IMR-90 (cell line): ENCODE measurements around the gene CDKAL1. TPM values are rescaled to one million over a fixed set of nuclear protein-coding genes. Genes with fewer than 3 reads are reported as not detected.

Source experiments
- ATAC-seq: fragments of 200-7000 bp; cut with Tn5 transposase; 2 replicates; pipeline ENCODE4 v1.9.1; 2020; ENCODE audit warnings: low read depth, mild to moderate bottlenecking, moderate library complexity
- BruUV-seq: library from RNA; stranded (reverse); fragments of 400-500 nt; replicated peaks from 2 replicates; lab custom pipeline; 2021; lab: Mats Ljungman, UMichigan
- CTCF ChIA-PET: fragments of 300-600 bp; formaldehyde crosslinking; extraction: SDS; loops from one replicate; lab custom pipeline; 2021; ENCODE audit warnings: antibody characterized with exemption; lab: Yijun Ruan, JAX
- POLR2A ChIA-PET: fragments of 300-600 bp; sonication (Branson Sonifier 250); formaldehyde crosslinking; loops from one replicate; lab custom pipeline; 2022; ENCODE audit warnings: antibody characterized with exemption; ENCODE audit not compliant: unreplicated experiment; lab: Charles Lee
- DNase-seq: peaks from one replicate; pipeline ENCODE4 v3.0.0; 2013
- H2AFZ ChIP-seq: replicated peaks from 2 replicates; pipeline ENCODE3; 2013; ENCODE audit warnings: low read length, mild to moderate bottlenecking; ENCODE audit not compliant: poor library complexity
- H2AK5ac ChIP-seq: 2 replicates; pipeline ENCODE4 v1.6.1; 2013; ENCODE audit warnings: low read depth, low read length, inconsistent platforms
- H2AK9ac ChIP-seq: replicated peaks from 2 replicates; pipeline ENCODE3; 2013; ENCODE audit warnings: mild to moderate bottlenecking, low read depth, low read length, moderate library complexity; ENCODE audit not compliant: poor library complexity
- H2BK120ac ChIP-seq: 2 replicates; pipeline ENCODE4 v1.6.1; 2013; ENCODE audit warnings: low read depth, low read length, inconsistent platforms
- H2BK15ac ChIP-seq: 3 replicates; pipeline ENCODE4 v1.6.1; 2013; ENCODE audit warnings: low read depth, low read length, inconsistent platforms
- H2BK20ac ChIP-seq: 2 replicates; pipeline ENCODE4 v1.6.1; 2013; ENCODE audit warnings: low read depth, mild to moderate bottlenecking, inconsistent platforms, low read length, moderate library complexity
- H2BK5ac ChIP-seq: 2 replicates; pipeline ENCODE4 v1.6.1; 2013; ENCODE audit warnings: mild to moderate bottlenecking, low read depth, low read length, inconsistent platforms; ENCODE audit not compliant: poor library complexity, severe bottlenecking
- H3K14ac ChIP-seq: replicated peaks from 2 replicates; pipeline ENCODE4 v1.6.1; 2013; ENCODE audit warnings: low read depth, low read length, inconsistent platforms
- H3K18ac ChIP-seq: 2 replicates; pipeline ENCODE4 v1.6.1; 2013; ENCODE audit warnings: low read depth, low read length, control low read depth
- H3K23ac ChIP-seq: 2 replicates; pipeline ENCODE4 v1.6.1; 2013; ENCODE audit warnings: low read depth, low read length, inconsistent platforms
- H3K27ac ChIP-seq: 2 replicates; pipeline ENCODE4 v1.5.1; 2013; ENCODE audit warnings: mild to moderate bottlenecking, control low read depth, low read length; ENCODE audit not compliant: insufficient read depth
- H3K27me3 ChIP-seq: 2 replicates; pipeline ENCODE4 v1.6.1; 2013; ENCODE audit warnings: low read length; ENCODE audit not compliant: control insufficient read depth, insufficient read depth
- H3K36me3 ChIP-seq: 2 replicates; pipeline ENCODE4 v1.6.1; 2013; ENCODE audit warnings: low read length, mixed read lengths; ENCODE audit not compliant: control insufficient read depth, insufficient read depth
- H3K4ac ChIP-seq: 2 replicates; pipeline ENCODE4 v1.6.1; 2013; ENCODE audit warnings: low read depth, low read length, inconsistent platforms
- H3K4me1 ChIP-seq: 2 replicates; pipeline ENCODE4 v1.6.1; 2013; ENCODE audit warnings: low read length, mixed read lengths; ENCODE audit not compliant: control insufficient read depth, insufficient read depth
- H3K4me2 ChIP-seq: 2 replicates; pipeline ENCODE4 v1.6.1; 2013; ENCODE audit warnings: low read depth, mild to moderate bottlenecking, control low read depth, low read length, moderate library complexity
- H3K4me3 ChIP-seq: 2 replicates; pipeline ENCODE4 v1.5.1; 2013; ENCODE audit warnings: low read depth, mild to moderate bottlenecking, control low read depth, low read length, moderate library complexity; ENCODE audit not compliant: insufficient read depth
- H3K56ac ChIP-seq: 2 replicates; pipeline ENCODE4 v1.6.1; 2013; ENCODE audit warnings: low read length, inconsistent platforms; ENCODE audit not compliant: insufficient read depth; ENCODE audit errors: extremely low read depth
- H3K79me1 ChIP-seq, 2 experiments: 2 replicates each; pipeline ENCODE4 v1.6.1; 2013; ENCODE audit warnings: low read length in 2 of 2, inconsistent platforms in 1 of 2, low read depth in 1 of 2
- H3K9ac ChIP-seq: 2 replicates; pipeline ENCODE4 v1.6.1; 2013; ENCODE audit warnings: low read depth, low read length, control low read depth
- H3K9me1 ChIP-seq: 2 replicates; pipeline ENCODE4 v1.6.1; 2013; ENCODE audit warnings: low read length, inconsistent platforms; ENCODE audit not compliant: insufficient read depth
- H3K9me3 ChIP-seq: 2 replicates; pipeline ENCODE4 v1.6.1; 2013; ENCODE audit warnings: low read length; ENCODE audit not compliant: control insufficient read depth, insufficient read depth
- H4K20me1 ChIP-seq: 2 replicates; pipeline ENCODE4 v1.6.1; 2013; ENCODE audit warnings: low read length, inconsistent platforms; ENCODE audit not compliant: insufficient read depth
- H4K5ac ChIP-seq: 2 replicates; pipeline ENCODE4 v1.6.1; 2013; ENCODE audit warnings: mild to moderate bottlenecking, low read depth, low read length, control low read depth
- H4K8ac ChIP-seq, 2 experiments: 2 replicates each; pipeline ENCODE4 v1.6.1; 2013; ENCODE audit warnings: low read depth in 2 of 2, low read length in 2 of 2, control low read depth in 1 of 2, inconsistent platforms in 1 of 2
- H4K91ac ChIP-seq: 2 replicates; pipeline ENCODE4 v1.6.1; 2013; ENCODE audit warnings: low read depth, low read length, inconsistent platforms; ENCODE audit not compliant: insufficient read depth
- BHLHE40 ChIP-seq: fragments of 150-350 bp; IDR thresholded peaks from 2 replicates; pipeline ENCODE4 v1.6.1; 2016; ENCODE audit warnings: mild to moderate bottlenecking, low read depth, low read length
- ELK1 ChIP-seq: fragments of 150-350 bp; IDR thresholded peaks from 2 replicates; pipeline ENCODE4 v1.6.1; 2016; ENCODE audit warnings: low read depth, mild to moderate bottlenecking, low read length, moderate library complexity, borderline replicate concordance
- POLR2A ChIP-seq: IDR thresholded peaks from 2 replicates; pipeline ENCODE4 v1.6.1; 2012; ENCODE audit warnings: mild to moderate bottlenecking, low read depth, low read length
- RFX5 ChIP-seq: IDR thresholded peaks from 2 replicates; pipeline ENCODE4 v1.8.0; 2012; ENCODE audit warnings: low read depth, mild to moderate bottlenecking, low read length, moderate library complexity
- SMC3 ChIP-seq: fragments of 150-350 bp; IDR thresholded peaks from 2 replicates; pipeline ENCODE4 v1.6.1; 2016; ENCODE audit warnings: low read depth, mild to moderate bottlenecking, antibody characterized with exemption, low read length, moderate library complexity
- WGBS, 2 experiments: methylation state at CpG; one replicate each; pipeline versions ENCODE4 v1.1.5 to v1.1.7; 2013; ENCODE audit warnings: missing lambda C conversion rate in 2 of 2; ENCODE audit not compliant: insufficient read length in 1 of 2; ENCODE audit errors: extremely low coverage in 2 of 2; 5-methylcytosine and 5-hydroxymethylcytosine counted together
- dilution Hi-C: fragments of 300-500 bp; cut with HindIII; formaldehyde crosslinking; loops from one replicate; pipeline ENCODE4 v1.14.3; 2018; ENCODE audit warnings: low sequenced_read_pairs; ENCODE audit not compliant: unreplicated experiment
- in situ Hi-C: fragments of 300-500 bp; cut with MboI; formaldehyde crosslinking; loops from 3 replicates; pipeline ENCODE4 v1.14.3; 2019; ENCODE audit warnings: low sequenced_read_pairs, inconsistent platforms, mixed read lengths
- intact Hi-C: fragments of 100-400 bp; cut with micrococcal nuclease; formaldehyde crosslinking; loops from 2 replicates; pipeline ENCODE4 v1.10.0; 2022
- polyA plus RNA-seq, 3 experiments: library from polyadenylated mRNA; depleted of rRNA; stranded (reverse); fragments of >200 nt; gene quantifications; 2 replicates each; pipeline ENCODE4 v1.2.3, GENCODE V29; 2012; ENCODE audit warnings: low replicate concordance in 1 of 3
- total RNA-seq: library from RNA; depleted of rRNA; stranded (reverse); fragments of >200 nt; gene quantifications from 2 replicates; pipeline ENCODE4 v1.2.3, GENCODE V29; 2012

CDKAL1 gene
- total and polyA plus RNA-seq, 2 of the 4 experiments (the other 2 are of a cell fraction): 3.7 to 13.1 TPM

- ChIA-PET POLR2A (no interaction called here), CTCF (no interaction called here)
- H2AFZ ChIP-seq: no peak overlapping the region
- H2AK9ac ChIP-seq: no peak overlapping the region
- no peaks in the 10 kb centered on the region for H3K27me3 ChIP-seq
- intact Hi-C loops: loop anchor here (5.0 kb wide), 1 partner anchor 652 kb away; no protein-coding TSS in a partner anchor
- H3K4me2 ChIP-seq: no peak overlapping the region
- H2BK120ac ChIP-seq: no peak overlapping the region
- H3K56ac ChIP-seq: no peak overlapping the region
- no peaks in the 10 kb centered on the region for H4K20me1 ChIP-seq
- no peak overlapping the region for H3K23ac ChIP-seq
- ATAC-seq (no peak), DNase-seq (no peak)
- H3K9me1 ChIP-seq: no peaks in the 10 kb centered on the region
- H2AK5ac ChIP-seq: no peak overlapping the region
- no peak overlapping the region for H2BK5ac ChIP-seq
- H3K9ac ChIP-seq: no peak overlapping the region
- H3K14ac ChIP-seq: no peak overlapping the region
- H3K18ac ChIP-seq: no peak overlapping the region
- H3K4me1 ChIP-seq: no peaks in the 10 kb centered on the region
- no peak overlapping the region for H3K4ac ChIP-seq
- TF ChIP-seq RFX5 (no peak), POLR2A (no peak), BHLHE40 (no peak), SMC3 (no peak), ELK1 (no peak)
- no peaks in the 10 kb centered on the region for H3K79me1 ChIP-seq
- no peak overlapping the region for H2BK15ac ChIP-seq
- H4K91ac ChIP-seq: no peak overlapping the region
- no peaks in the 10 kb centered on the region for H3K36me3 ChIP-seq
- in situ Hi-C loops: no loop called here
- no CpG with 5 or more reads among the region's 1 CpG for WGBS, 2 experiments
- no peak overlapping the region for H3K4me3 ChIP-seq
- no peak overlapping the region for H2BK20ac ChIP-seq
- no peaks in the 10 kb centered on the region for H3K9me3 ChIP-seq
- BruUV-seq: no TSS peak
- no peak overlapping the region for H4K8ac ChIP-seq
- H4K5ac ChIP-seq: no peak overlapping the region
- H3K27ac ChIP-seq: no peak overlapping the region
- dilution Hi-C loops: no loop called here
Measured at GRCh38 chr6:21074484-21074883, 540.2 kb downstream of the CDKAL1 start.
